Measurements from ENCODE around the gene TLCD3B. TPM values are rescaled to one million over a fixed set of nuclear protein-coding genes. Genes with fewer than 3 reads are reported as not detected.

The TLCD3B gene
- total and polyA plus RNA-seq, 9 of the 15 experiments (the other 6 are each of a cell fraction or from before 2014, with no cell fraction given) = 0.10 to 0.52 (median 0.23) TPM; not detected in 4

- TF ChIP-seq ZNF655 (CRISPR knock-in tag; IDR thresholded peaks at IDR 0.05) = no peak
- no peak for TF ChIP-seq IRF1 (CRISPR knock-in tag; IDR thresholded peaks at IDR 0.05; ENCODE audit: borderline replicate concordance)
These were observed 35.7 kb downstream of the TLCD3B start, which contains the start of gene HIRIP3 (continued) for GRCh38 chr16:29995324-29995910.

- H3K9me3 ChIP-seq (replicated peaks; ENCODE audit: control insufficient read depth, insufficient read depth, low read depth, low read length) = no peaks in the 10 kb centered on the region
- DNase-seq (ENCODE audit: extremely low read depth in 1 of 4, low spot score in 3 of 4) (peak; percentile 80 to 90 (median 86)), ATAC-seq (peak; percentile 79), FAIRE-seq (peak; percentile 79)
- 14% methylated on average over 19 of the region's 24 CpGs for WGBS (ENCODE audit: insufficient coverage, low coverage, missing lambda C conversion rate)
- H3K27me3 ChIP-seq (ENCODE audit: control insufficient read depth in 2 of 2, insufficient read depth in 2 of 2, low read length in 2 of 2) = no peaks in the 10 kb centered on the region
- peaks cover 16 to 48% of the 10 kb centered on the region in 2 experiments; a peak in 4 of 5 replicates for H3K4me1 ChIP-seq (replicated peaks in 1 of 2; ENCODE audit: control insufficient read depth in 2 of 2, insufficient read depth in 2 of 2, low read length in 2 of 2)
- ChIA-PET POLR2A (interaction anchor here (0.7 to 4.2 kb wide), 7 partner anchors 15 to 147 kb away, joined by 3 to 20 read pairs (median 3); no protein-coding TSS in a partner anchor), CTCF (ENCODE audit: low intra/inter-chr PET ratio) (no interaction called here)
- peak overlapping the region; percentile 96 for H3K4me2 ChIP-seq (ENCODE audit: insufficient read depth, low read length)
- H3K9me1 ChIP-seq (ENCODE audit: control insufficient read depth, insufficient read depth, low read length) = no peaks in the 10 kb centered on the region
- peak overlapping the region; percentile 100 for H3K27ac ChIP-seq (ENCODE audit: extremely low read depth, low read depth, low read length)
- peaks cover 58% of the 10 kb centered on the region for H3K36me3 ChIP-seq (ENCODE audit: control insufficient read depth, insufficient read depth, low read length)
- peak overlapping the region; percentile 80 for H3K4me3 ChIP-seq
- intact Hi-C loops (cut with micrococcal nuclease) (loop anchor here (5.0 kb wide), 1 partner anchor 67 kb away; the partner anchor contains the start of gene KCTD13), in situ Hi-C loops (cut with MboI) (no loop called here)
- H4K20me1 ChIP-seq (replicated peaks; ENCODE audit: control insufficient read depth, insufficient read depth, low read length) = no peaks in the 10 kb centered on the region
- BruUV-seq (replicated peaks) = no TSS peak
- peak overlapping the region; percentile 97 to 100 for H3K9ac ChIP-seq (ENCODE audit: insufficient read depth in 1 of 2, low read depth in 2 of 2, low read length in 2 of 2)
- H3K79me2 ChIP-seq (ENCODE audit: control insufficient read depth, insufficient read depth, low read length) = peaks cover 15% of the 10 kb centered on the region
- peak overlapping the region; percentile 98 for H2AFZ ChIP-seq (ENCODE audit: low read depth, low read length)
- TF ChIP-seq MAFF (IDR thresholded peaks at IDR 0.05; ENCODE audit: low read length) = no peak
- TF ChIP-seq CTBP1 (IDR thresholded peaks at IDR 0.05; ENCODE audit: borderline replicate concordance) = 0 out of 2 replicates have a peak, but pooled peaks have one; percentile 44
- peak; percentile 29; the same call in 1 of the 2 replicates for TF ChIP-seq KDM2B (CRISPR knock-in tag; IDR thresholded peaks at IDR 0.05)
- TF ChIP-seq EHMT2 (IDR thresholded peaks at IDR 0.05) = no peak
- TF ChIP-seq NCOA4 (IDR thresholded peaks at IDR 0.05; ENCODE audit: partially characterized antibody) = no peak
- TF ChIP-seq STAT6 (CRISPR knock-in tag; IDR thresholded peaks at IDR 0.05) = no peak
- TF ChIP-seq ETV5 (CRISPR knock-in tag; IDR thresholded peaks at IDR 0.05; ENCODE audit: low read depth) = peak; percentile 4; the same call in 1 of the 2 replicates
- TF ChIP-seq E2F3 (CRISPR knock-in tag; IDR thresholded peaks at IDR 0.05) = no peak
These were observed 36.3 kb downstream of the TLCD3B start for GRCh38 chr16:29994600-29995323.

All from K562 (cell line).